NCI-H510A treated with DMSO at 0.1 percent for 48 hours (cell line): ENCODE measurements around the gene AS3MT.
"Not testable (repeated sequence)": the region's sequence is repeated elsewhere in the genome, so short reads cannot be mapped to it uniquely, and the experiment has no call there.

Experiments
- DNase-seq: peaks from one replicate; lab custom pipeline; 2025; lab: John Stamatoyannopoulos, UW

The AS3MT gene

DNA sequence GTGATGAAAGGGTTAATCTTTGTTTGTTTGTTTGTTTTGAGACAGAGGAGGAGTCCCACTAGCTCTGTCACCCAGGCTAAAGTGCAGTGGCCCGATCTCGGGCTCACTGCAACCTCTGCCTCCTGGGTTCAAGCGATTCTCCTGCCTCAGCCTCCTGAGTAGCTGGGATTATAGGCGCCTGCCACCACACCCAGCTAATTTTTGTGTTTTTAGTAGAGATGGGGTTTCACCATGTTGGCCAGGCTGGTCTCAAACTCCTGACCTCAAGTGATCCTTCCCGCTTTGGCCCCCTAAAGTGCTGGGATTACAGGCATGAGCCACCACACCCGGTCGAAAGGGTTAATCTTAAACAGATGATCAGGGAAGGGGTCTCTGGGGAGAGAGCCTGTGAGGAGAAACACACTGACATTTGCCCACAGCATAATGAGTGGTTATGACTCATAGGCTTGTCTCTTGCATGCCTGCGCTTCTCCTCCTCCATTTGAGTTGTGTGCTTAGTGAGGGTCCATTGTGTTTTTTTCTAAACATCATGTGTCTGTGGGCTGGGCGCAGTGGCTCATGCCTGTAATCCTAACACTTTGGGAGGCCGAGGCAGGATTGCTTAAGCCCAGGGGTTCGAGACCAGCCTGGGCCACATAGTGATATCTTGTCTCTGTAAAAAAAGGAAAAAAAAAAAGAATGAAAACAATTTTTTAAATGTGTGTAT is 13.4 kb upstream of the AS3MT start:
- not testable (repeated sequence) for DNase-seq

DNA sequence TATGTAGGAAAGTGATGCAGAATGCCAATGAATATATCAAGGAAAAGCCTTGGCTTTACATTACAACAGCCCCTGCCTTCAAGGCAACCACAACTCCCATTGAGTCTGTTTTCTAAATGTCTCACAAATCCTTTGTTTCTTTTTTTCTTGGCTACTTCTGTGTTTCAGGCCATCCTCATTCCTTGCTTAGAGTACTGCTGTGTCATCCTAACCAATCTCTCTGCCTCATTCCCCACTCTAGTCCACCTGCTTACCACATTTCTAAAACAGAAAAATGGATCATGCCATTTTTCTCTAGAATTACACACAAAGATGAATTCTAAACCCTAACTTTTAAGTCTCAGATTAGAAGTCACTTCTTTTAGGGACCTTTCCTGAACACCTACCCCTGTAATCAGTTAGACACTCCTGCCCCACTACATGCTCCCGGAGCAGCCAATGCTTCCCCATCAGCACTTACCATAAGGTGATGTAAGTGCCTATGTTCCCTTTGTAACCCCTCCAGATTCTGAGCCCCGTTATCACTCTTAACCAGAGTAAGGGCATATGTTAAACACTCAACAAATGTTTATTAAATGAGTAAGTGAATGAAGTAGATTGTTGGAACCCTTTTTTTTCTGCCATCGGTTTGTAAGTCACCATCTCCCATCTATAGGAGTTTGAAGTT is 12.4 kb upstream of the AS3MT start:
- no peak for DNase-seq

DNA sequence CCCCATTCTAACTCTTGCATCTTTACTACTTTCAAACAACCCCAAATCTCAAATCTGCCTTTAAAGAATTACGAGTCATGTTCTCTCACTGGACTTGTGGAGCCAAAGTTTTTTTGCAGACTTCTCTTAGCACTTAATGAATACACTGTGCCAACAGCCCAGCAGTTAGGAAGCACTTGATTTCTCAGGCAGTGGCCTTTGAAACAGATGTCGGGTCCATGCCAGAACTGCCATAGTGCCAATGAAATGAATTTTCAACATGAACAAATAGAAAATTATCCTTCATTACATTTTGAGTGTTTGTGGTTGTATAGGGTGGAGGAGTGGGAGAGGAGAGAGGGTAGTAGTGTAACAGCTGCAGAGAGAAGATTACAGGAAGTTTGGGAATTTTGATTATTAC is 9.4 kb upstream of the AS3MT start:
- no peak for DNase-seq

DNA sequence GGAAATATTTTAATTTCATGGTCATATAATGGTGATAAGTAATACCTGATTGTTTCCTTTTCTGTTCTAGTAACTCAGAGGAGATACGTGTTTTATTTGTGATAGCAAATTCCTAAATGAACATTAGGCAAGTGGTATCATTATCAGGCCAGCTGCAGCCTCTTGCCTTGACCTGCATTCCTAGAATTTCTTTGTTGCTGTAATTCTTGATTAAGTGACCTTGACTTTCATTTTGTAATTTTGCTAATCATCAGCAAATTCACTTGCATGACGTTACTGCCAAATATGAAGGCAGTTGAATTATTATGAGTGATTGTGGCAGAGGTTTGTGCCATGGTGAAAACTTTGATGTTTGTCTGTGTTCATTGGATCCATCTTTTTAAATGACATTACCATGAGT is 5.6 kb upstream of the AS3MT start:
- no peak for DNase-seq

DNA sequence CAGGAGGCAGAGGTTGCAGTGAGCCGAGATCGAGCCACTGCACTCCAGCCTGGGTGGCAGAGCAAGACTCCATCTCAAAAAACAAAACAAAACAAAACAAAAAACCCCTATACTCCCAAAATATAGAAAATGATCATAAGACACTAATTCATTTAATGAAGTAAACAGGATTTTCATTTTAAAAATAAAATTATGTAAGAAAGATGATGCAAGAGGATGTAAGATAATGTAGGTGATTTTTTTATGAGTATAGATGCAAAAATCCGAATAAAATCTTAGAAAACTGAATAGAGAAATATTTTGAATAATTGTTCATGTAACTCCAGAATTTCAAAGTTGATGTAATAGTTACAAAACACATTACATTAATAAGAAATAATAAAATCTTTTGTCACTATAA is 3.6 kb upstream of the AS3MT start:
- DNase-seq, result no peak

GRCh38 chr10:102868911-102869257 is 386 bp upstream of the AS3MT start:
- peak; percentile 53 for DNase-seq

GRCh38 chr10:102870221-102870620 is 951 bp downstream of the AS3MT start:
- DNase-seq, result no peak

- no peak for DNase-seq
Observed at GRCh38 chr10:102872163-102872562, 2.9 kb downstream of the AS3MT start.

GRCh38 chr10:102876747-102877153 is 7.5 kb downstream of the AS3MT start:
- DNase-seq, result no peak

- no peak for DNase-seq
Observed at GRCh38 chr10:102878629-102879028, 9.4 kb downstream of the AS3MT start.

DNA sequence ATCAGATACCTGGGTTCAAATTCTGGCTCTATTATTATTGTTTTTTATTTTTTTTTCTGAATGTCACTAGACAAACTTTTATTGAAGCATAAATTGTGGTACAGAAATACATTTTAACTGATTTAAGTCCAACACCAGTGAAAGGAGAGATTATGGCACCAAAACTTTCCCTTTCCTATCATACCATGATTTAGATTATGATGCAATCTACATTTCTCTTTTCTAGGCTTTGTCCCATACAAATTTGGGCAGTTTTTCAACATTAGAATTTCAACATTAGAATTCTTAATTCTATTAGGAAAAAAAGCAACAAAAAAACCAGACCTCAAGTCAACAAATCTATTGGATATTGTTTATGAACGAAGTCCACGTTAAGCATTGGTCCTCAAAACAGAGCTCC is 11.0 kb downstream of the AS3MT start:
- no peak for DNase-seq

DNA sequence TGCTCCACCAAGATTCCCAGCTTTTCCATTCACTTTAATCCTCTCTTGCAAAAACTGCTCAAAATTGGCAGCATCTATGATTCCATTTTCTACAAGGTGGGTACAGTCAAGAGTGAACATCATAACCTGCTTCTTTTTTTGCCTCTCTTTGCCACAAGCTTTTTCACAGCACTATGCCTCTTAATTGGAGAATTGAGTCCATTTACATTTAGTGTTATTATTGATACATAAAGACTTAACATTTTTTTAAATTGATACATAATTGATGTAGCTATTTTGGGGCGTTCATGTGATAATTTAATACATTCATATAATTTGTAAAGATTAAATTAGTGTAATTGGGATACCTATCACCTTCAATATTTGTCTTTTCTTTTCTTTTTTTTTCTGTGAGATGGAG is 18.8 kb downstream of the AS3MT start:
- no peak for DNase-seq

DNA sequence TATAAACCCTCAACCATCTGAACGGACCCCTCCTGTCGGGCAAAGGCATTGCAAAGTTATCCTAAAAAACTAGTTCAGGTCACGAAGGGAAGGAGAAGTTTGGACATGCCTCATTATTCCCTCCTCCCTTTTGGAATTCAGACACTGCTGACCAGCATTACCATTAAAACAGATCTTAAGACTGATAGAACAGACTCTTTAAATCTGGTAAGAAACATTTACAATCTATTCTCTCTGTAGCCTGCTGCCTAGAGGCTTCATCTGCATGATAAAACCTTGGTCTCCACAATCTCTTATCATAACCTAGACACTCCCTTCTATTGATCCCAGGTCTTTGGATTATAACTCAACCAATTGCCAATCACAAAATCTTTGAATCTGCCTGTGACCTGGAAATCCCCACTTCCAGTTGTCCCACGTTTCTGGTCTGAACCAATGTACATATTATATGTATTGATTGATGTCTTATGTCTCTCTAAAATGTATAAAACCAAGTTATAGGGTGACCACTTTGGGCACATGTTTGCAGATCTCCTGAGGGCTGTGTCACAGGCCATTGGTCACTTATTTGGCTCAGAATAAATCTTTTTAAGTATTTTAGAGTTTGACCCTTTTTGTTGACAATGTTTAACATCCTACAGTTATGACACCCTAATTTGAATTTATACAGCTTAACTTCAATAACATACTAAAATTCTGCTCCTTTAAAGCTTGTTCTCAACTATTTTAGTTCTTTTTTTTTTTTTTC is 25.4 kb downstream of the AS3MT start:
- DNase-seq, result no peak

GRCh38 chr10:102900006-102900405 is 30.7 kb downstream of the AS3MT start:
- no peak for DNase-seq

- no peak for DNase-seq
Observed at GRCh38 chr10:102904346-102904745, 35.1 kb downstream of the AS3MT start.

GRCh38 chr10:102906507-102906906 is 37.2 kb downstream of the AS3MT start:
- peak; percentile 44 for DNase-seq

DNA sequence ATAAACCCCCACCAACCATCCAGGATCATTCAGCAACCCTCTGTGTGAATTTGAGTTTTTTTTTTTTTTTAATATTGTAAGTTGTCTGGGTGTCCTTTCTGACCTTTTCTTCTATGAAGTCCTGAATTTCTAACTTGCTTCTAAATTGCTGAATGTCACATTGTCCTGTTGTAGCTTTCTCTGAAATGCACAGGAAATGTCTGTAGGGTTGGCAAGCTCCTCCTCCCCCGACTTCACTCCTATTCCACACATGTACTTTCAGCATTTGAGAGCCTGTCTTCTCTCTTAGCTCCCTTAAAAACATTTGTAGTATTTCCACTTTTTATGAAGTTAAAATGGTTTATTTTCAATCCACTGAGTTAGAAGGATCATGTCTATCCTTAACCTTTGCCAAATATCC is 45.5 kb downstream of the AS3MT start:
- no peak for DNase-seq

GRCh38 chr10:102916173-102916572 is 46.9 kb downstream of the AS3MT start:
- no peak for DNase-seq

- DNase-seq, result peak; percentile 86
Observed at GRCh38 chr10:102917314-102917961, 48.2 kb downstream of the AS3MT start.

GRCh38 chr10:102917962-102918816 is 48.9 kb downstream of the AS3MT start, which contains the start of gene CNNM2:
Gene CNNM2, plus strand, starts transcription at chr10:102918294. Its CDS starts 187 bp downstream, at chr10:102918481.
- peak; percentile 99 for DNase-seq

GRCh38 chr10:102918817-102919245 is 49.6 kb downstream of the AS3MT start:
- no peak for DNase-seq
